SK-N-SH (cell line): ENCODE data around the gene CST3. TPM values are rescaled to one million over a fixed set of nuclear protein-coding genes. Genes with fewer than 3 reads are reported as not detected.
"Not testable (repeated sequence)": the region's sequence is repeated elsewhere in the genome, so short reads cannot be mapped to it uniquely, and the experiment has no call there.

ENCODE experiments used
- CTCF ChIA-PET: fragments of 300-600, 350-600 bp; formaldehyde crosslinking; extraction: SDS; loops from one replicate; lab custom pipeline; 2021; lab: Yijun Ruan, JAX
- POLR2A ChIA-PET: fragments of 350-600 bp; sonication (Branson Sonifier 250); formaldehyde crosslinking; extraction: SDS; loops from one replicate; lab custom pipeline; 2020; ENCODE audit warnings: antibody characterized with exemption, inconsistent platforms; lab: Yijun Ruan, JAX
- DNase-seq: peaks from one replicate; pipeline ENCODE4 v3.0.0; 2012
- H2AFZ ChIP-seq: fragments of 200-600 bp; sonication (generic); 2 replicates; pipeline ENCODE4 v1.8.1; 2016; ENCODE audit warnings: antibody characterized with exemption, mild to moderate bottlenecking, low read depth
- H3F3A ChIP-seq: fragments of 200-600 bp; sonication (generic); replicated peaks from 2 replicates; pipeline ENCODE3; 2016; ENCODE audit warnings: antibody characterized with exemption, mild to moderate bottlenecking; ENCODE audit not compliant: insufficient read depth
- H3K27ac ChIP-seq, 2 experiments: fragments of 200-500 bp in 1 of 2; fragments of 200-600 bp in 1 of 2; sonication (Bioruptor generic) in 1 of 2; sonication (generic), shearing (Covaris generic) in 1 of 2; 2 replicates each; pipeline versions ENCODE4 v1.5.1 to v1.6.1; 2014 to 2016; ENCODE audit warnings: low read depth in 2 of 2, inconsistent platforms in 1 of 2, low read length in 1 of 2, mild to moderate bottlenecking in 1 of 2, mixed read lengths in 1 of 2
- H3K27me3 ChIP-seq: fragments of 200-600 bp; sonication (generic), shearing (Covaris generic); 2 replicates; pipeline ENCODE4 v1.6.1; 2016; ENCODE audit warnings: mixed run types; ENCODE audit not compliant: insufficient read depth
- H3K36me3 ChIP-seq, 2 experiments: fragments of 200-500 bp in 1 of 2; fragments of 200-600 bp in 1 of 2; sonication (Bioruptor generic) in 1 of 2; sonication (generic) in 1 of 2; replicated peaks in 1 of 2; 2 replicates each; pipeline versions ENCODE3 to v1.5.1; 2014 to 2016; ENCODE audit warnings: low read length in 1 of 2, mild to moderate bottlenecking in 1 of 2; ENCODE audit not compliant: insufficient read depth in 2 of 2, control insufficient read depth in 1 of 2
- H3K4me1 ChIP-seq, 2 experiments: fragments of 200-500 bp in 1 of 2; fragments of 200-600 bp in 1 of 2; sonication (Bioruptor generic) in 1 of 2; sonication (generic), shearing (Covaris generic) in 1 of 2; 2 replicates each; pipeline versions ENCODE4 v1.5.1 to v1.6.1; 2014 to 2016; ENCODE audit warnings: low read depth in 1 of 2, low read length in 1 of 2, mixed run types in 1 of 2; ENCODE audit not compliant: insufficient read depth in 2 of 2, control insufficient read depth in 1 of 2
- H3K4me2 ChIP-seq: fragments of 200-600 bp; sonication (generic), shearing (Covaris generic); 2 replicates; pipeline ENCODE4 v1.6.1; 2017; ENCODE audit warnings: mixed run types
- H3K4me3 ChIP-seq, 2 experiments: fragments of 200-500 bp in 1 of 2; fragments of 200-600 bp in 1 of 2; sonication (Bioruptor generic) in 1 of 2; sonication (generic), shearing (Covaris generic) in 1 of 2; 2 replicates each; pipeline versions ENCODE4 v1.5.1 to v1.8.1; 2014 to 2016; ENCODE audit warnings: low read depth in 2 of 2, inconsistent platforms in 1 of 2, low read length in 1 of 2, mild to moderate bottlenecking in 1 of 2, mixed read lengths in 1 of 2, moderate library complexity in 1 of 2
- H3K79me2 ChIP-seq: fragments of 200-600 bp; sonication (generic); 2 replicates; pipeline ENCODE4 v1.8.1; 2017; ENCODE audit warnings: mild to moderate bottlenecking; ENCODE audit not compliant: insufficient read depth
- H3K9ac ChIP-seq: fragments of 200-600 bp; sonication (generic); 2 replicates; pipeline ENCODE4 v1.6.1; 2017; ENCODE audit warnings: mixed run types
- H3K9me2 ChIP-seq: fragments of 200-600 bp; sonication (generic); 2 replicates; pipeline ENCODE4 v1.6.1; 2017; ENCODE audit warnings: mixed run types
- H3K9me3 ChIP-seq: fragments of 200-600 bp; sonication (generic); 2 replicates; pipeline ENCODE4 v1.6.1; 2017; ENCODE audit warnings: mixed run types, mild to moderate bottlenecking, moderate library complexity
- H4K20me1 ChIP-seq: fragments of 200-600 bp; sonication (generic); 2 replicates; pipeline ENCODE4 v1.6.1; 2017; ENCODE audit warnings: mild to moderate bottlenecking, mixed run types; ENCODE audit not compliant: insufficient read depth
- CHD2 ChIP-seq: fragments of 150-350 bp; IDR thresholded peaks from 2 replicates; pipeline ENCODE4 v1.6.1; 2018; ENCODE audit warnings: low read length; ENCODE audit not compliant: partially characterized antibody
- EZH2phosphoT487 ChIP-seq: fragments of 200-600 bp; sonication (generic); IDR thresholded peaks from 2 replicates; pipeline ENCODE4 v1.6.1; 2017; ENCODE audit warnings: low read depth, mixed run types, mild to moderate bottlenecking, antibody characterized with exemption, moderate library complexity, borderline replicate concordance
- FOXM1 ChIP-seq: IDR thresholded peaks from 2 replicates; pipeline ENCODE4 v1.4.0; 2012; ENCODE audit warnings: low read depth, mild to moderate bottlenecking
- GATA2 ChIP-seq: sonication (generic); formaldehyde crosslinking; IDR thresholded peaks from 2 replicates; pipeline ENCODE4 v1.5.0; 2020; ENCODE audit warnings: mild to moderate bottlenecking, missing genetic modification reagents
- POLR2AphosphoS5 ChIP-seq: IDR thresholded peaks from 2 replicates; pipeline ENCODE4 v1.6.1; 2012; ENCODE audit warnings: low read depth, low read length
- RAD21 ChIP-seq: IDR thresholded peaks from 2 replicates; pipeline ENCODE4 v1.6.1; 2012; ENCODE audit warnings: mild to moderate bottlenecking, low read length
- RCOR1 ChIP-seq: fragments of 150-350 bp; IDR thresholded peaks from 2 replicates; pipeline ENCODE4 v1.6.1; 2017; ENCODE audit warnings: antibody characterized with exemption, low read length
- REST ChIP-seq: IDR thresholded peaks from 2 replicates; pipeline ENCODE4 v1.6.1; 2012; ENCODE audit warnings: mild to moderate bottlenecking, low read depth, low read length, moderate library complexity
- RFX5 ChIP-seq: IDR thresholded peaks from 2 replicates; pipeline ENCODE4 v1.6.1; 2012; ENCODE audit warnings: mild to moderate bottlenecking, improper control_type of control experiment, low read length
- SMC3 ChIP-seq: IDR thresholded peaks from 2 replicates; pipeline ENCODE4 v1.6.1; 2012; ENCODE audit warnings: low read depth, low read length, improper control_type of control experiment
- WGBS: methylation state at CpG from one replicate; pipeline ENCODE4 v1.1.6; 2017; ENCODE audit warnings: low lambda C conversion rate; 5-methylcytosine and 5-hydroxymethylcytosine counted together
- polyA plus RNA-seq, 3 experiments: library from polyadenylated mRNA; depleted of rRNA; stranded (reverse); fragments of >200 nt; gene quantifications; 2 replicates each; pipeline ENCODE4 v1.2.3, GENCODE V29; 2012
- TF ChIP-seq, protein P1 (sequence below): IDR thresholded peaks from 2 replicates; pipeline ENCODE4 v1.4.0; 2012; ENCODE audit warnings: low read depth

CST3 gene
- polyA plus RNA-seq, 1 of the 3 experiments (the other 2 are of a cell fraction), result 428 TPM

DNA sequence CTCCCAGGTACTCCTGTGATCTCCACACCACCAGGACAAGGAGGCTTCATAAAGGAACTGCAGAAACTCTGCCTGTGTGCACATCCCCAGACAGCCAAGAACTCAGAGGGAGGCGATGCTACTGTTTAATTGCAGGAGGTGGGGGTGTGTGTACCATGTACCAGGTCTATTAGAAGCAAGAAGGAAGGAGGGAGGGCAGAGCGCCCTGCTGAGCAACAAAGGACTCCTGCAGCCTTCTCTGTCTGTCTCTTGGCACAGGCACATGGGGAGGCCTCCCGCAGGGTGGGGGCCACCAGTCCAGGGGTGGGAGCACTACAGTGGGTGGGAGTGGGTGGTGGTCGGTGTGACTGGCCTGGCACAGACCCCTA is 47.8 kb upstream of the CST3 start:
- CTCF ChIA-PET, H3K27ac ChIP-seq, H2AFZ ChIP-seq, H3K79me2 ChIP-seq, H3K4me2 ChIP-seq, DNase-seq, H3F3A ChIP-seq, H3K9me3 ChIP-seq, H3K9me2 ChIP-seq, H3K9ac ChIP-seq, POLR2A ChIA-PET, H3K27me3 ChIP-seq, H3K4me1 ChIP-seq, H3K36me3 ChIP-seq, H4K20me1 ChIP-seq, H3K4me3 ChIP-seq: not testable (repeated sequence)
- 17% methylated on average over 2 of the region's 4 CpGs for WGBS

DNA sequence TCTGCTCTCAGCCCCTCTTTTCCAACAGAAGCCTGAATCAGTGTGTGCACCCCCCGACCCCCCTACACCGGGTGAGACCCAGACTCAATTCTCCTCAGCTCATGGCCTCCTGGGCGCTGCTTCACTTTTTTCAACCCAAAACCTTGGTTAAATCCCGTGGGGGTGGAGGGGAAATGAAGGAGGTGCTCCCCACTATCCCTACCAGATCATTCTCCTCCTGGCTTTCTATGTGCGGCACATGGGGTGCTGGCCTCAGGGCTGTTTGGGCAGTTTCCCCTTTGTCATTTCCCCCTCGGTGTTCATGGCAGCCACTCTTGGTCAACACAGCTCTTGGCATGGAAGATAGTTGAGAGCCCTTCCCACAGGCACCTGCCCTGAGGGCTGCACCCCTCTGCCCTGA is 46.5 kb upstream of the CST3 start:
- ChIA-PET CTCF (no interaction called here), POLR2A (no interaction called here)
- DNase-seq, result no peak
- no peak overlapping the region for H3K27ac ChIP-seq
- no peaks in the 10 kb centered on the region for H3K79me2 ChIP-seq
- no peaks in the 10 kb centered on the region for H3K4me1 ChIP-seq
- no peak overlapping the region for H3K4me3 ChIP-seq
- H3K9me3 ChIP-seq, result no peaks in the 10 kb centered on the region
- no peak overlapping the region for H3K9ac ChIP-seq
- H3F3A ChIP-seq, result no peaks in the 10 kb centered on the region
- H4K20me1 ChIP-seq, result no peaks in the 10 kb centered on the region
- 14% methylated on average over 5 of the region's 6 CpGs for WGBS
- H2AFZ ChIP-seq, result no peak overlapping the region
- no peaks in the 10 kb centered on the region for H3K36me3 ChIP-seq
- H3K9me2 ChIP-seq, result no peaks in the 10 kb centered on the region
- H3K27me3 ChIP-seq, result no peaks in the 10 kb centered on the region; the same call in 1 of the 2 replicates
- TF ChIP-seq FOXM1, result no peak
- no peak for TF ChIP-seq POLR2AphosphoS5
- no peak for TF ChIP-seq SMC3
- no peak for TF ChIP-seq REST
- TF ChIP-seq, protein P1, sequence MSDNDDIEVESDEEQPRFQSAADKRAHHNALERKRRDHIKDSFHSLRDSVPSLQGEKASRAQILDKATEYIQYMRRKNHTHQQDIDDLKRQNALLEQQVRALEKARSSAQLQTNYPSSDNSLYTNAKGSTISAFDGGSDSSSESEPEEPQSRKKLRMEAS, result no peak
- TF ChIP-seq RFX5, result no peak
- no peak for TF ChIP-seq GATA2 (CRISPR knock-in tag)
- TF ChIP-seq RAD21, result no peak
- TF ChIP-seq RCOR1, result no peak
- no peak for TF ChIP-seq EZH2phosphoT487
- TF ChIP-seq CHD2, result no peak
- no peak overlapping the region for H3K4me2 ChIP-seq
